Measurements from ENCODE around the gene CCDC27. TPM values are rescaled to one million over a fixed set of nuclear protein-coding genes. Genes with fewer than 3 reads are reported as not detected.

Gene CCDC27
- total and polyA plus RNA-seq, 2 of the 8 experiments (the other 6 are each of a cell fraction or from before 2014, with no cell fraction given), result 0.15 TPM; not detected in 1

GRCh38 chr1:3740752-3741151 lies 11.5 kb upstream of the CCDC27 start:
- Histone ChIP-seq H3K14ac (ENCODE audit: insufficient read length) (no peak overlapping the region), H4K5ac (ENCODE audit: insufficient read length, low read depth, low read length) (no peak overlapping the region), H2AFZ (ENCODE audit: low read length) (no peak overlapping the region), H3K4ac (replicated peaks; ENCODE audit: insufficient read length, low read depth, low read length) (no peak overlapping the region), H3K23me2 (ENCODE audit: low read depth, low read length) (peaks cover 3% of the 10 kb centered on the region; the same call in 1 of the 2 replicates), H2BK5ac (ENCODE audit: low read depth, low read length) (no peak overlapping the region), H2BK20ac (ENCODE audit: low read length) (no peak overlapping the region), H3K4me2 (ENCODE audit: insufficient read depth in 1 of 2, low read depth in 2 of 2, low read length in 2 of 2) (no peak overlapping the region), H2AK5ac (ENCODE audit: low read depth, low read length) (no peak overlapping the region), H3K18ac (ENCODE audit: extremely low read depth, low read length) (no peak overlapping the region), H2BK15ac (ENCODE audit: low read length) (no peak overlapping the region), H4K91ac (replicated peaks; ENCODE audit: insufficient read length, low read length) (no peak overlapping the region), H3K4me1 (replicated peaks in 1 of 4; ENCODE audit: control insufficient read depth in 3 of 4, insufficient read depth in 4 of 4, low read length in 3 of 4) (peaks cover 0 to 10% (median 7%) of the 10 kb centered on the region in 4 experiments; a peak in 6 of 7 replicates), H3K27ac (ENCODE audit: low read depth, low read length) (no peak overlapping the region), H3K4me3 (ENCODE audit: extremely low read depth in 1 of 4, insufficient read depth in 2 of 4, low read depth in 3 of 4, low read length in 4 of 4) (no peak overlapping the region), H2BK12ac (ENCODE audit: low read depth, low read length) (no peak overlapping the region), H3K27me3 (replicated peaks in 1 of 4; ENCODE audit: control insufficient read depth in 3 of 4, extremely low read depth in 1 of 4, insufficient read depth in 3 of 4, low read length in 3 of 4) (no peaks in the 10 kb centered on the region), H3K9me3 (ENCODE audit: insufficient read depth in 2 of 2, low read depth in 1 of 2, low read length in 1 of 2) (no peaks in the 10 kb centered on the region), H3K23ac (ENCODE audit: insufficient read length) (no peak overlapping the region), H3K9ac (replicated peaks in 1 of 4; ENCODE audit: extremely low read depth in 1 of 4, low read depth in 3 of 4, low read length in 3 of 4) (no peak overlapping the region), H3K36me3 (ENCODE audit: control insufficient read depth in 2 of 4, insufficient read depth in 4 of 4, low read length in 3 of 4) (peaks cover 15 to 64% (median 50%) of the 10 kb centered on the region in 4 experiments), H2BK120ac (replicated peaks; ENCODE audit: low read depth, low read length) (no peak overlapping the region), H4K8ac (ENCODE audit: extremely low read depth, insufficient read depth, low read length) (no peak overlapping the region), H3K56ac (replicated peaks; ENCODE audit: insufficient read length, low read depth, low read length) (no peak overlapping the region), H3K79me1 (ENCODE audit: low read depth, low read length) (peaks cover 18% of the 10 kb centered on the region), H3K79me2 (ENCODE audit: control insufficient read depth in 1 of 2, insufficient read depth in 2 of 2, low read length in 2 of 2) (peaks cover 0 to 27% of the 10 kb centered on the region in 2 experiments; a peak in 3 of 4 replicates), H4K20me1 (replicated peaks in 1 of 2; ENCODE audit: control insufficient read depth in 1 of 2, insufficient read depth in 2 of 2, low read length in 2 of 2) (peaks cover 4 to 42% of the 10 kb centered on the region in 2 experiments)
- POLR2A ChIA-PET (ENCODE audit: partially characterized antibody), result interaction anchor here (1.0 kb wide), 1 partner anchor 38 kb away, joined by 3 read pairs; no protein-coding TSS in a partner anchor
- WGBS, 2 experiments (ENCODE audit: extremely low coverage in 1 of 2, insufficient coverage in 1 of 2, insufficient read length in 1 of 2, insufficient replicate concordance in 2 of 2, low coverage in 1 of 2, low lambda C conversion rate in 2 of 2, missing lambda C conversion rate in 1 of 2), result 88% methylated on average over 11 of the region's 13 CpGs; no CpG with 5 or more reads in 1 of the 2 experiments
- CTCF ChIA-PET (ENCODE audit: partially characterized antibody), result no interaction called here
- TF ChIP-seq SP4 (IDR thresholded peaks at IDR 0.05; ENCODE audit: low read length), result no peak
- TF ChIP-seq POU5F1 (IDR thresholded peaks at IDR 0.05; ENCODE audit: low read depth, low read length), result no peak
- no peak for DNase-seq (ENCODE audit: low read depth in 1 of 2, low spot score in 2 of 2)
- no peak for FAIRE-seq

Data from H1 (cell line).